Prostate gland (tissue), 2 donors: Measurements from ENCODE around the gene APOL4. TPM values are rescaled to one million over a fixed set of nuclear protein-coding genes. Genes with fewer than 3 reads are reported as not detected.
"Not testable (repeated sequence)": the region's sequence is repeated elsewhere in the genome, so short reads cannot be mapped to it uniquely, and the experiment has no call there.

Experiments used
- DNase-seq: peaks from one replicate; pipeline ENCODE4 v3.0.0-alpha.2; 2019; ENCODE audit warnings: low spot score
- H3K27ac ChIP-seq, 2 donors: fragments of 200-600 bp; sonication (generic); 2 replicates each; pipeline ENCODE4 v1.5.1; 2017 to 2019
- H3K27me3 ChIP-seq: fragments of 200-600 bp; sonication (generic); replicated peaks from 2 replicates; pipeline ENCODE4 v1.5.1; 2019; ENCODE audit not compliant: insufficient read depth
- H3K36me3 ChIP-seq, 2 donors: fragments of 200-600 bp; sonication (generic); 1 replicate in 1 of 2; 2 replicates in 1 of 2; pipeline versions ENCODE4 v1.5.1 to v1.8.1; 2017 to 2019
- H3K4me1 ChIP-seq: fragments of 200-600 bp; sonication (generic); replicated peaks from 2 replicates; pipeline ENCODE4 v1.5.1; 2019
- H3K4me3 ChIP-seq, 2 donors: fragments of 200-600 bp; sonication (generic); 2 replicates each; pipeline ENCODE4 v1.5.1; 2017 to 2019
- H3K9me3 ChIP-seq: fragments of 200-600 bp; sonication (generic); 2 replicates; pipeline ENCODE4 v1.5.1; 2017
- CTCF ChIP-seq, 4 experiments: fragments of 200-600 bp in 2 of 4; fragments of 450-650 bp in 2 of 4; sonication (generic) in 2 of 4; IDR thresholded peaks; 1 replicate in 3 of 4; 2 replicates in 1 of 4; pipeline ENCODE4 v1.5.1; 2016 to 2019; ENCODE audit warnings: antibody characterized with exemption in 4 of 4, mild to moderate bottlenecking in 2 of 4, moderate library complexity in 2 of 4
- POLR2A ChIP-seq: fragments of 450-650 bp; IDR thresholded peaks from one replicate; pipeline ENCODE4 v1.6.1; 2016; ENCODE audit warnings: antibody characterized with exemption, mild to moderate bottlenecking
- POLR2AphosphoS5 ChIP-seq: sonication (generic); formaldehyde crosslinking; IDR thresholded peaks from one replicate; pipeline ENCODE4 v1.6.1; 2017; ENCODE audit warnings: antibody characterized with exemption
- WGBS: methylation state at CpG from one replicate; pipeline ENCODE4 v1.1.5; 2018; 5-methylcytosine and 5-hydroxymethylcytosine counted together
- intact Hi-C: fragments of 100-400 bp; cut with DNase I; formaldehyde crosslinking; loops from one replicate; pipeline ENCODE4 v1.14.2; 2022
- total RNA-seq, 2 donors: library from RNA; depleted of rRNA; stranded (reverse); fragments of >200 nt; gene quantifications; one replicate each; pipeline ENCODE4 v1.1.0, GENCODE V29; 2016

APOL4 gene
- total RNA-seq, 2 donors from 2014 or later: 13.6 to 25.5 TPM

GRCh38 chr22:36213586-36213985, 12.0 kb upstream of the APOL4 start:
- H3K9me3 ChIP-seq: no peaks in the 10 kb centered on the region
- no peak overlapping the region for H3K4me3 ChIP-seq
- H3K4me1 ChIP-seq: no peaks in the 10 kb centered on the region
- H3K27me3 ChIP-seq: no peaks in the 10 kb centered on the region
- intact Hi-C loops: no loop called here
- 89% methylated on average over 4 of the region's 4 CpGs for WGBS
- no peak overlapping the region for H3K27ac ChIP-seq
- no peaks in the 10 kb centered on the region for H3K36me3 ChIP-seq
- DNase-seq: no peak
- no peak for TF ChIP-seq POLR2AphosphoS5
- TF ChIP-seq CTCF (IDR thresholded peaks at IDR 0.05): no peak
- no peak for TF ChIP-seq POLR2A

- Histone ChIP-seq H3K9me3 (no peaks in the 10 kb centered on the region), H3K4me1 (no peaks in the 10 kb centered on the region), H3K4me3 (no peak overlapping the region), H3K36me3 (no peaks in the 10 kb centered on the region), H3K27me3 (no peaks in the 10 kb centered on the region), H3K27ac (no peak overlapping the region)
- no peak for DNase-seq
- TF ChIP-seq POLR2A: no peak
- no peak for TF ChIP-seq CTCF (IDR thresholded peaks at IDR 0.05)
- no peak for TF ChIP-seq POLR2AphosphoS5
- intact Hi-C loops: no loop called here
Measured at GRCh38 chr22:36212901-36213300, 11.3 kb upstream of the APOL4 start.

GRCh38 chr22:36211237-36211861, 9.7 kb upstream of the APOL4 start:
- Histone ChIP-seq H3K4me1 (no peaks in the 10 kb centered on the region), H3K9me3 (no peaks in the 10 kb centered on the region), H3K27me3 (no peaks in the 10 kb centered on the region), H3K4me3 (no peak overlapping the region), H3K36me3 (no peaks in the 10 kb centered on the region), H3K27ac (no peak overlapping the region)
- 63% methylated on average over 4 of the region's 4 CpGs for WGBS
- intact Hi-C loops: no loop called here
- DNase-seq: no peak
- no peak for TF ChIP-seq POLR2AphosphoS5

- Histone ChIP-seq H3K36me3 (no peaks in the 10 kb centered on the region), H3K4me1 (no peaks in the 10 kb centered on the region), H3K4me3 (no peak overlapping the region), H3K9me3 (no peaks in the 10 kb centered on the region), H3K27ac (no peak overlapping the region), H3K27me3 (no peaks in the 10 kb centered on the region)
- TF ChIP-seq CTCF (IDR thresholded peaks at IDR 0.05) (no peak), POLR2A (no peak), POLR2AphosphoS5 (no peak)
- WGBS: 84% methylated on average over 3 of the region's 3 CpGs
- intact Hi-C loops: no loop called here
- no peak for DNase-seq
Measured at GRCh38 chr22:36210224-36210623, 8.6 kb upstream of the APOL4 start.

- DNase-seq, H3K9me3 ChIP-seq, intact Hi-C loops, H3K27me3 ChIP-seq, H3K4me3 ChIP-seq, H3K36me3 ChIP-seq, H3K4me1 ChIP-seq, H3K27ac ChIP-seq: not testable (repeated sequence)
- 69% methylated on average over 5 of the region's 5 CpGs for WGBS
Measured at GRCh38 chr22:36209488-36209908, 7.9 kb upstream of the APOL4 start.

GRCh38 chr22:36208914-36209313, 7.3 kb upstream of the APOL4 start:
- no peaks in the 10 kb centered on the region for H3K9me3 ChIP-seq
- no peak overlapping the region for H3K4me3 ChIP-seq
- no peaks in the 10 kb centered on the region for H3K36me3 ChIP-seq
- 95% methylated on average over 1 of the region's 1 CpG for WGBS
- no peak overlapping the region for H3K27ac ChIP-seq
- TF ChIP-seq CTCF (IDR thresholded peaks at IDR 0.05) (no peak), POLR2A (no peak), POLR2AphosphoS5 (no peak)
- H3K27me3 ChIP-seq: no peaks in the 10 kb centered on the region
- DNase-seq: no peak
- no peaks in the 10 kb centered on the region for H3K4me1 ChIP-seq
- intact Hi-C loops: no loop called here
